Endothelial cell of umbilical vein (primary cell): Measurements from ENCODE around the gene XIRP2.

Source experiments
- CTCF ChIP-seq, 2 donors: IDR thresholded peaks; 1 replicate in 1 of 2; 2 replicates in 1 of 2; pipeline ENCODE4 v1.5.1; 2011; ENCODE audit warnings: low read length in 2 of 2, mild to moderate bottlenecking in 2 of 2, moderate library complexity in 2 of 2, control low read depth in 1 of 2, inconsistent platforms in 1 of 2, low read depth in 1 of 2; ENCODE audit not compliant: insufficient read depth in 1 of 2; ENCODE audit errors: extremely low read depth in 1 of 2
- EZH2 ChIP-seq: IDR thresholded peaks from 2 replicates; pipeline ENCODE4 v1.6.1; 2012; ENCODE audit warnings: borderline replicate concordance, low read depth, mild to moderate bottlenecking, moderate library complexity, low read length, inconsistent platforms; ENCODE audit not compliant: severe bottlenecking
- FOS ChIP-seq: IDR thresholded peaks from 2 replicates; pipeline ENCODE4 v1.6.1; 2011; ENCODE audit warnings: mild to moderate bottlenecking, low read length, moderate library complexity, borderline replicate concordance; ENCODE audit not compliant: insufficient read depth
- GATA2 ChIP-seq: IDR thresholded peaks from 2 replicates; pipeline ENCODE4 v1.7.0; 2011; ENCODE audit warnings: low read depth, mild to moderate bottlenecking, moderate library complexity, mixed read lengths, low read length; ENCODE audit not compliant: insufficient read length, insufficient read depth
- JUN ChIP-seq: IDR thresholded peaks from 2 replicates; pipeline ENCODE4 v1.6.1; 2011; ENCODE audit warnings: borderline replicate concordance, low read depth; ENCODE audit not compliant: insufficient read length, insufficient read depth
- MAX ChIP-seq: IDR thresholded peaks from 2 replicates; pipeline ENCODE4 v1.6.1; 2011; ENCODE audit not compliant: insufficient read depth, insufficient read length
- MYC ChIP-seq: IDR thresholded peaks from one replicate; pipeline ENCODE4 v1.6.1; 2011; ENCODE audit warnings: mild to moderate bottlenecking, low read depth, low read length
- POLR2A ChIP-seq: IDR thresholded peaks from 2 replicates; pipeline ENCODE4 v1.6.1; 2012; ENCODE audit warnings: low read depth, mild to moderate bottlenecking, control low read depth, low read length
- POLR2AphosphoS5 ChIP-seq: IDR thresholded peaks from 2 replicates; pipeline ENCODE4 v1.6.1; 2012; ENCODE audit warnings: low read depth, mild to moderate bottlenecking, control low read depth, low read length, moderate library complexity; ENCODE audit not compliant: insufficient read depth

DNA sequence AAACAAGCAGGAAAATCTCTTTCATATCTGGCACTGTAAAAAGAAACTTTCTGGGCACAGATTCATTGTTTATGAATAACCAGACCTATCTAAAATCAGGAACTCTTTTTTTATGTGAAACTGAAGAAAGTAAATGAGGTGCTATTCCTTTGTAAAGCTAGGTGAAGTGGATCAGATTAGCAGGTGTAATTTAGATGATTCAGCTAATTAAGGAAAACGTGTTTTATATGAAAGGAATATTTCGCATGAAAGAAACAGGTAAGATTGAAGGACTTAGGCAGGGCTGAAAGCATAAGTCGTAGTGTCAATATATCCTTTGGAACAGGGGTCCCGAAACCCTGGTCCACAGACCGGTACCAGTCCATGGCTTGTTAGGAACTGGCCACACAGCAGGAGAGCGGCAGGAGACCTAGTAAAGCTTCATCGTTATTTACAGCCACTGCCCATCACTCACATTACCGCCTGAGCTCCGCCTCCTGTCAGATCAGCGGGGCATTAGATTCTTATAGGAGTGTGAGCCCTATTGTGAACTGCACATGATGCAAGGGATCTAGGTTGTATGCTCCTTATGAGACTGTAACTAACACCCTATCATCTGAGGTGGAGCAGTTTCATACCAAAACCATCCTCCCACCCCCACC is 20.3 kb upstream of the XIRP2 start:
- no peak for TF ChIP-seq FOS
- TF ChIP-seq CTCF (IDR thresholded peaks at IDR 0.05; ENCODE audit: extremely low read depth in 1 of 2, insufficient read depth in 1 of 2, low read depth in 1 of 2, low read length in 2 of 2), result no peak
- TF ChIP-seq POLR2AphosphoS5, result no peak
- TF ChIP-seq POLR2A, result no peak
- TF ChIP-seq EZH2, result no peak
- no peak for TF ChIP-seq MAX
- no peak for TF ChIP-seq MYC
- no peak for TF ChIP-seq GATA2
- no peak for TF ChIP-seq JUN
